C4-2B (cell line): ENCODE data around the gene RBM41.
"Not testable (repeated sequence)": the region's sequence is repeated elsewhere in the genome, so short reads cannot be mapped to it uniquely, and the experiment has no call there.

Experiments
- H3K27ac ChIP-seq: fragments of 450-650 bp; 2 replicates; pipeline ENCODE4 v1.5.1; 2017
- CTCF ChIP-seq: fragments of 450-650 bp; conservative IDR thresholded peaks from 2 replicates; pipeline ENCODE4 v1.5.1; 2017; ENCODE audit warnings: mild to moderate bottlenecking
- ZFX ChIP-seq: fragments of 450-650 bp; IDR thresholded peaks from 2 replicates; pipeline ENCODE4 v1.6.1; 2017

Gene RBM41

GRCh38 chrX:107076158-107076557 is 42.5 kb downstream of the RBM41 start:
- TF ChIP-seq ZFX, result no peak
- TF ChIP-seq CTCF, result no peak

GRCh38 chrX:107057731-107058130 is 60.9 kb downstream of the RBM41 start:
- not testable (repeated sequence) for H3K27ac ChIP-seq

More at GRCh38 chrX:107076158-107076557, 42.5 kb downstream of the RBM41 start:
- no peak overlapping the region for H3K27ac ChIP-seq

GRCh38 chrX:107054978-107055377 is 63.6 kb downstream of the RBM41 start:
- TF ChIP-seq ZFX (no peak), CTCF (no peak)
- H3K27ac ChIP-seq, result no peak overlapping the region

- no peak for TF ChIP-seq CTCF
- TF ChIP-seq ZFX, result no peak
- no peak overlapping the region for H3K27ac ChIP-seq
Observed at GRCh38 chrX:107050195-107050709, 68.4 kb downstream of the RBM41 start.

DNA sequence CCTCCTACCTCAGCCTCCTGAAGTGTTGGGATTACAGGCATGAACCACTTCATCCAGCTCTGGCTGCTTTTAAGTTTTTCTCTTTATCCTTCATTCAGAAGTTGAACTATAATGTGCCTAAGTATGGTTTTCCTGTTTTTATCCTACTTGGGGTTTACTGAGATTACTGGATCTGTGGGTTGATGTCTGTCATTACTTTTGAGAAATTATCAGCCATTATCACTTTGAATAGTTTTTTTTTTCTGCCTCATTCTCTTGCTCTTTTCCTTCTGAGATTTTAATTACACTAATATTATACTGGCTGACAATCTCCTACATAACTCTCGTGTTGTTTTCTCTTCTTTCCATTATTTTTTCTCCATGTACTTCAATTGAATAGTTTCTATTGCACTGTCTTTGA is 71.0 kb downstream of the RBM41 start:
- TF ChIP-seq CTCF (no peak), ZFX (no peak)
- no peak overlapping the region for H3K27ac ChIP-seq

- H3K27ac ChIP-seq, result no peak overlapping the region
- TF ChIP-seq CTCF, result no peak
Observed at GRCh38 chrX:107029752-107030151, 88.9 kb downstream of the RBM41 start.

GRCh38 chrX:107025545-107025944 is 93.1 kb downstream of the RBM41 start:
- H3K27ac ChIP-seq, result no peak overlapping the region
- TF ChIP-seq CTCF (peak; percentile 78), ZFX (no peak)

DNA sequence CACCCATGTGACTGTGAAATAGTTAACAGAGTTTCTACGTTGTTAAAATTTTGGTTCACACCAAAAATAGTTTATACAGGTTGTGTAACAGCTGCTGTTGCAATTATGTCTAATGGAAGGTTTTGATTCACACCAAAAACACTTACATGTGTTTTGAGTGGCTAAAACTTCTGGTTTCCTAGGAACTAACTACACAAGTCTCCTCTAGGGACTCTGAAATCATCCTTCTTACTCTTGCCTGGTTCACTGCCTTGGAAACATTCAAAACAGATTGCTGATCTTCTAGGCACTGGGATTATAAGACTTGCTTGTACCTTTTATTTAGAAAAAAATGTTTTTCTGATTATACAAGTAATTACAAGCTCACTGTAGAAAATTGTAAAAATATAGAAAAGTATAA is 103.7 kb downstream of the RBM41 start:
- H3K27ac ChIP-seq, result no peak overlapping the region
- TF ChIP-seq CTCF, result no peak
- TF ChIP-seq ZFX, result no peak
